DND-41 (cell line): ENCODE results near the gene SMTN.

Source experiments
- CTCF ChIP-seq: IDR thresholded peaks from 2 replicates; pipeline ENCODE4 v1.5.1; 2012; ENCODE audit warnings: borderline replicate concordance, low read length, moderate library complexity, mild to moderate bottlenecking; ENCODE audit not compliant: poor library complexity, severe bottlenecking; ENCODE audit errors: extremely low read depth
- EZH2 ChIP-seq: IDR thresholded peaks from 3 replicates; pipeline ENCODE4 v1.6.1; 2012; ENCODE audit warnings: borderline replicate concordance, low read depth, mild to moderate bottlenecking, moderate library complexity, low read length, inconsistent platforms; ENCODE audit not compliant: severe bottlenecking

GRCh38 chr22:31080164-31080847, 812 bp upstream of the SMTN start:
- TF ChIP-seq EZH2 = no peak
- TF ChIP-seq CTCF = no peak
